Fibroblast of pulmonary artery (primary cell): Measurements from ENCODE around the gene SNX6.
"Not testable (repeated sequence)": the region's sequence is repeated elsewhere in the genome, so short reads cannot be mapped to it uniquely, and the experiment has no call there.

ENCODE experiments used
- DNase-seq: peaks from one replicate; pipeline ENCODE4 v3.0.0-alpha.2; 2010; ENCODE audit warnings: low read depth
- H3K4me3 ChIP-seq: replicated peaks from 2 replicates; pipeline ENCODE4 v1.5.1; 2011; ENCODE audit warnings: low read depth, mild to moderate bottlenecking, control low read depth, low read length, moderate library complexity
- TF ChIP-seq, protein P1 (sequence below): IDR thresholded peaks from 2 replicates; pipeline ENCODE4 v1.5.1; 2011; ENCODE audit warnings: mild to moderate bottlenecking, control low read depth, low read length, inconsistent platforms; ENCODE audit errors: missing control alignments

The SNX6 gene

DNA sequence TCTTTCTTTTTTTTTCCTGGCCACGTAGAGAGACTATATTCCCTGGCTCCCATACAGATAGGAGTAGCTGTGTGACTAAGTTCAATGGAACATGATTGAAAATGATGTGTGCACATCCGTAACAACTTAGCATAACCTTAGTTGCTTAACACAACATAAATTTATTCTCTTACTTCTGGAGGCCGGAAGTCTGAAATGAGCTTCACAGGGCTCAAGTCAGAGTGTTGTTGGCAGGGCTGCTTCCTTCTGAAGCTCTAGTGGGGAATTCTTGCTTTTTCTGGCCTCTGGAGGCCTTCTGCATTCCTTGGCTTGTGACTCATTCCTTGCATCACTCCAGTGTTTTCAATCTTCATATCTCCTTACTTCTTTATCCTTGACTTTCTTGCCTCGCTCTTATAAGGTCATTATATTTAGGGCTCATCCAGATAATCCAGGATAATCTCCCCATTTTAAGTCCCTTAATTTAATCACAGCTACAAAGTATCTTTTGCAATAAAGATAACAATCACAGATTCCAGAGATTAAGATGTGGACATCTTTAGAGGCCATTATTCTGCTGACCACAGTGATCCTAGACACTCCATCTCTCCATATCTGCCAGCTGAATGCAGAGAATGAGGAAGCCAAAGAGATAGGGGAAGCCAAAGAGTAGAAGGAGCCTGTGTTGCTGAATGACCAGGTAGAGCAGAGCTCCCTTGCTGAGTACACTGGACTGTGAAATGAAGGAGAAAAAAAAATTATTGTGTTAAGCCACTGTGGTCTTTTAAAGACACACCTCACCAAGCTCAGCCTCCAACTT is 21.0 kb upstream of the SNX6 start:
- H3K4me3 ChIP-seq: no peak overlapping the region
- peak; percentile 99 for DNase-seq
- TF ChIP-seq, protein P1, sequence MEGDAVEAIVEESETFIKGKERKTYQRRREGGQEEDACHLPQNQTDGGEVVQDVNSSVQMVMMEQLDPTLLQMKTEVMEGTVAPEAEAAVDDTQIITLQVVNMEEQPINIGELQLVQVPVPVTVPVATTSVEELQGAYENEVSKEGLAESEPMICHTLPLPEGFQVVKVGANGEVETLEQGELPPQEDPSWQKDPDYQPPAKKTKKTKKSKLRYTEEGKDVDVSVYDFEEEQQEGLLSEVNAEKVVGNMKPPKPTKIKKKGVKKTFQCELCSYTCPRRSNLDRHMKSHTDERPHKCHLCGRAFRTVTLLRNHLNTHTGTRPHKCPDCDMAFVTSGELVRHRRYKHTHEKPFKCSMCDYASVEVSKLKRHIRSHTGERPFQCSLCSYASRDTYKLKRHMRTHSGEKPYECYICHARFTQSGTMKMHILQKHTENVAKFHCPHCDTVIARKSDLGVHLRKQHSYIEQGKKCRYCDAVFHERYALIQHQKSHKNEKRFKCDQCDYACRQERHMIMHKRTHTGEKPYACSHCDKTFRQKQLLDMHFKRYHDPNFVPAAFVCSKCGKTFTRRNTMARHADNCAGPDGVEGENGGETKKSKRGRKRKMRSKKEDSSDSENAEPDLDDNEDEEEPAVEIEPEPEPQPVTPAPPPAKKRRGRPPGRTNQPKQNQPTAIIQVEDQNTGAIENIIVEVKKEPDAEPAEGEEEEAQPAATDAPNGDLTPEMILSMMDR: no peak

- not testable (repeated sequence) for H3K4me3 ChIP-seq, DNase-seq
Observed at GRCh38 chr14:34650006-34650405, 20.1 kb upstream of the SNX6 start.

DNA sequence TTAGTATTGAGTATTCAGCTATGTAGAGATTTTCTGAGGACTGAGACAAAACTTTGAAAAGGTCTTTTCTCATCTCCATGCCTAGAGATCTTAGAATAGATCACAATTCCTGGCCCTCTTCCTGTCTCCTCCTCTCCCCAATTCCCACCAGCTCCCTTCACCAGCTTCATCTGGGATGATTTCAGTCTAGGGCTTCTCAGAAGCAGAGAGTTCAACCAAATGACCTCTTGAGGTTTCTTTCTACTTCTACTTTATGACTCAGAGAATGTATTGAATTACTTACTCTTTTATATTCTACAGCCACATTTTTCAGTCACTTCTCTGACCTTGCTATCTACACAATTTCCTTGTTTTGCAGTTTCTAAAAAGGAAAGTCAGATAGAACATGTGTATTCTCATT is 19.4 kb upstream of the SNX6 start:
- no peak overlapping the region for H3K4me3 ChIP-seq
- TF ChIP-seq, protein P1: no peak
- peak; percentile 81 for DNase-seq

- TF ChIP-seq, protein P1: no peak
- DNase-seq: no peak
- no peak overlapping the region for H3K4me3 ChIP-seq
Observed at GRCh38 chr14:34646570-34647255, 16.8 kb upstream of the SNX6 start.

DNA sequence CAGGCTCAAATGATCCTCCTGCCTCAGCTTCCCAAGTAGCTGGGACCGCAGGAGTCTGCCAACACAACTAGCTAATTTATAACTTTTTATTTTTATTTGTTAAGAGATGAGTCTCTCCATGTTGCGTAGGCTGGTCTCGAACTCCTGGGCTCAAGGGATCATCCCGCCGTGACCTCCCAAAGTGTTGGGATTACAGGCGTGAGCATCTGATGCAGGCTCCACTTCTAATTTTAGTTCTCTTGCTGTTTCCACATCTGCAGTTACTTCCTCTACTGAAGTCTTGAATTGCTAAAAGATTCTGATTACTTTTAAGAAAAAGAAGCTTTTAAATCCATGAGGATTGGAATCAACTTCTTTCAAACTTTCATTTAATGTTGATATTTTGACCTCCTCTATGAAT is 13.4 kb upstream of the SNX6 start:
- H3K4me3 ChIP-seq: no peak overlapping the region
- TF ChIP-seq, protein P1: no peak
- no peak for DNase-seq

DNA sequence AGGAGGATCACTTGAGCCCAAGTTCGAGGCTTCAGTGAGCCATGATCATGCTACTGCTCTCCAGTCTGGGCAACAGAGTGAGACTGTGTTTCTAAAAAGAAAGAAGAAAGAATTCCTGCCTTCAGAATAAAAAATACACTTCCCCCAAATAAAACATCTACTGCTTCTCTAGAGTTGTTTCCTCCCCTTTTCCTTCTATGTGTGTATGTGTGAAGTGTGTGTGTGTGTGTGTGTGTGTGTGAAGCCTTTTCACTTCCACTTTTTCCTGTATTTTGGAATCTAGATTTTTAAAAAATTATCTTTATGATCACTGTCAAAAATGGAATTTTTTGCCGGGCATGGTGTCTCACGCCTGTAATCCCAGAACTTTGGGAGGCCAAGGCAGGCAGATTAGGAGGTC is 12.6 kb upstream of the SNX6 start:
- no peak overlapping the region for H3K4me3 ChIP-seq
- TF ChIP-seq, protein P1: no peak
- DNase-seq: no peak

DNA sequence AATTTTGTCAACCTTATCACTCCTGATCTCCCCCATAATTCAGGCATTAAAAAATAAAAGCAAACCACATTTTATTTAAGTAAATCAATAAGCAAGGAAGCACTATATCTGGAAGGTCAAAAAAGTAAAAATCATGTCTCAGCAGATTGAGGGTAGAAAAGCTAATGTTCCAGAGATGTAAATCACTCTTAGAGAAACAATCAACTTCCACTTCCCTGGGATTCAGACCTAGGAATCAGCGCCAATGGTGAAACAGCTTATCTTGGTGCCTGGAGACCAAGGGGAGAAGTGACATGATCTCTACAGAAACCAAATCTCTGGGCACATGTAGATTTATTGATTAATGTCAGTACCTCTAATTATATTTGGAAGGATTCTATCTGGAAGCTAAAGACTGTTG is 10.9 kb upstream of the SNX6 start:
- DNase-seq: no peak
- TF ChIP-seq, protein P1: no peak
- no peak overlapping the region for H3K4me3 ChIP-seq

GRCh38 chr14:34634360-34634771 is 4.4 kb upstream of the SNX6 start:
- not testable (repeated sequence) for H3K4me3 ChIP-seq, DNase-seq
